Right renal cortex interstitium (tissue), 3 donors: ENCODE measurements around the gene PYGM. TPM values are rescaled to one million over a fixed set of nuclear protein-coding genes. Genes with fewer than 3 reads are reported as not detected.

Experiments
- DNase-seq, 3 donors: peaks; one replicate each; pipeline ENCODE4 v3.0.0-alpha.2; 2013; ENCODE audit warnings: low read depth in 3 of 3, low spot score in 2 of 3
- polyA plus RNA-seq, 3 donors: library from polyadenylated mRNA; unstranded; fragments of 120-200 nt; gene quantifications; one replicate each; pipeline ENCODE4 v1.2.1, GENCODE V29; 2013; ENCODE audit not compliant: insufficient read length in 3 of 3

PYGM gene
- polyA plus RNA-seq, 3 donors: 1.1 to 2.6 (median 2.4) TPM

- no peak for DNase-seq
Observed at GRCh38 chr11:64741375-64742086, 18.2 kb downstream of the PYGM start.

GRCh38 chr11:64739871-64740270 is 19.9 kb downstream of the PYGM start:
- no peak for DNase-seq

GRCh38 chr11:64736654-64737053 is 23.1 kb downstream of the PYGM start:
- no peak for DNase-seq

GRCh38 chr11:64735725-64736259 is 24.0 kb downstream of the PYGM start:
- no peak for DNase-seq

- DNase-seq: no peak
Observed at GRCh38 chr11:64734811-64735724, 24.7 kb downstream of the PYGM start.

GRCh38 chr11:64731601-64732000 is 28.2 kb downstream of the PYGM start:
- no peak for DNase-seq

- no peak for DNase-seq
Observed at GRCh38 chr11:64729851-64730382, 29.9 kb downstream of the PYGM start.

- DNase-seq: no peak
Observed at GRCh38 chr11:64728757-64729365, 30.9 kb downstream of the PYGM start.

GRCh38 chr11:64726867-64727530 is 32.8 kb downstream of the PYGM start:
- no peak for DNase-seq

- no peak for DNase-seq
Observed at GRCh38 chr11:64726211-64726641, 33.5 kb downstream of the PYGM start.

GRCh38 chr11:64724863-64725532 is 34.8 kb downstream of the PYGM start:
- no peak for DNase-seq

- no peak for DNase-seq
Observed at GRCh38 chr11:64723907-64724862, 35.6 kb downstream of the PYGM start.

GRCh38 chr11:64723117-64723906 is 36.5 kb downstream of the PYGM start, which contains the start of gene NRXN2:
Gene NRXN2 (minus strand): TSS chr11:64723197. CDS start chr11:64713699, 9,498 bp downstream.
- no peak for DNase-seq

- no peak for DNase-seq
Observed at GRCh38 chr11:64722141-64723065, 37.4 kb downstream of the PYGM start.

- no peak for DNase-seq
Observed at GRCh38 chr11:64721359-64721699, 38.4 kb downstream of the PYGM start.

GRCh38 chr11:64720640-64721358 is 39.0 kb downstream of the PYGM start:
- DNase-seq: no peak
